HPDE6-E6E7 (cell line): ENCODE measurements around the gene PPP2R2B.
A peak's percentile ranks its signal among the peaks of the same experiment; 100 is the strongest.

Experiments
- DNase-seq: peaks from one replicate; pipeline ENCODE4 v3.0.0; 2011; ENCODE audit warnings: missing footprints; ENCODE audit errors: extremely low spot score

The PPP2R2B gene

DNA sequence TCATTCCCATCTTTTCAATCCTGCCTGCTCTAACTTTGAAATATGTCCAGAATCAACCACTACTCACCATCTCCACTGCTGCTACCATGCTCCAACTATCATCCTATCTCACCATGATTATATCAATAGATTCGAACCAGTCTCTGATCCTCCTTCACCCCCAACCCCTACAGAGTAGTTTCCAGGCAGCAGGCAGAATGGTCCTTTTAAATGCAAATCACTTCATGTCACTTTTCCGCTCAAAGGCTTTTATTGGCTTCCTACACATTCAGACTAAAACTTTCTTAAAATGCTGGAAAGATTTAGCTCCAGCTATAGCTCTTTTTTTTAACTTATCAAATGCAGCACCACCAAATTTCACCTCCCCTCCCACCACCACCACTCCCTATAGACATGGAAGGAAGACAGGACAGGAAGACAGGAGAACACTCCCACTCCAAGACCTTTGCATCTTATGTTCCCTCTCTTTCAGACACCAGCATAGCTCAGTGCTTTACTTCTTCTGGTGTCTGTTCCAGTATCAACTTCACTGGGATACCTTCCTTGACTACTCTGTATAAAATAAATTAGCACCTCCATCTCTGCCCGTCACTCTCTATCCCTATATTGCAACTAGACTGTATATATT, 9.9 kb upstream of the PPP2R2B start:
- DNase-seq = no peak

GRCh38 chr5:146884066-146884626, 5.6 kb upstream of the PPP2R2B start:
- no peak for DNase-seq

GRCh38 chr5:146883511-146883910, 5.0 kb upstream of the PPP2R2B start:
- DNase-seq = peak; percentile 45

DNA sequence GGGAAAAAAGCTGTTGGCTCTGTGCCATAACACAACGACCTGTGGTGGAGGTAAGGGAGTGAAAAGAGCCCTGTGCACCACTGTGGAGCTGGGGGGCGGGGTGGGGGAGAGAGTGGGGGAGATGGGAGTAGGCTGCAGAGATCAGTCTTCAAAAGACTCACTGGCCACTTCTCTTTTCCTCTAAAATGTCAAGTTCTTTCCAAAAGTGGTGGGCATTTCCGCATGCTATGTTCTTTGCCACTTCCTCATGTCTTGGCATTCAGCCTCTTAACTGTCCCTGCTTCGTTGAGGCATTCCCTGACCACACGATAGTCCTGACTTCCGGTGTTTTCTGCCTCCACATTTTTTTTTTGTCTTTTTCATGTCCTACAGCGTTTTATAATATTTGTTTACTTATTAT, 2.4 kb upstream of the PPP2R2B start:
- DNase-seq = no peak

GRCh38 chr5:146877783-146878475, 628 bp downstream of the PPP2R2B start:
- no peak for DNase-seq

DNA sequence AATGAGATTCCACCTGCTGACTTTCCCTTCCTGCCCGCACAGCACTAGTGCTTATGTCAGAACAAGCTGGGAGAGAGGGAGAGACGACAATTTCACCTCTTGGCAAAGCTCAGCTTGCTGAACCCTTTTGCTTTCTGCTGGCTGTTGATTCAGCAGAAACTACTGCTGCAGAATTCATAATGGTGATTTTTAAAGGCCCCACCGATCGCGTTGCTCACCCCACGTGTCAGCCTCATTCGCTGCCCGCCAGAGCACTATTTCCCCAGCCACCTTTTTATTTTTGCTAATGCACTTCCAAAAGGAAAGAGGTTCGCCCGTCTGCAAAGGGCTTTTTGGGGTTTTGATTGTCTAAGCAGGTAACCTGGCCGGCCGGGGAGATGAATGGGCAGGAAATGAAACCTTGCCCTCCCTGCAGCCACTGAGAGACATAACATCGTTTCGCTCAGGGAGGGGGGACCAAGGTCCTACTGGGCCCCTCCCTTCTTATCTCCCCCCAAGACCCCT, 1.3 kb downstream of the PPP2R2B start:
- DNase-seq = no peak

GRCh38 chr5:146873186-146873917, 5.2 kb downstream of the PPP2R2B start:
- no peak for DNase-seq

GRCh38 chr5:146872188-146872587, 6.4 kb downstream of the PPP2R2B start:
- DNase-seq = no peak

DNA sequence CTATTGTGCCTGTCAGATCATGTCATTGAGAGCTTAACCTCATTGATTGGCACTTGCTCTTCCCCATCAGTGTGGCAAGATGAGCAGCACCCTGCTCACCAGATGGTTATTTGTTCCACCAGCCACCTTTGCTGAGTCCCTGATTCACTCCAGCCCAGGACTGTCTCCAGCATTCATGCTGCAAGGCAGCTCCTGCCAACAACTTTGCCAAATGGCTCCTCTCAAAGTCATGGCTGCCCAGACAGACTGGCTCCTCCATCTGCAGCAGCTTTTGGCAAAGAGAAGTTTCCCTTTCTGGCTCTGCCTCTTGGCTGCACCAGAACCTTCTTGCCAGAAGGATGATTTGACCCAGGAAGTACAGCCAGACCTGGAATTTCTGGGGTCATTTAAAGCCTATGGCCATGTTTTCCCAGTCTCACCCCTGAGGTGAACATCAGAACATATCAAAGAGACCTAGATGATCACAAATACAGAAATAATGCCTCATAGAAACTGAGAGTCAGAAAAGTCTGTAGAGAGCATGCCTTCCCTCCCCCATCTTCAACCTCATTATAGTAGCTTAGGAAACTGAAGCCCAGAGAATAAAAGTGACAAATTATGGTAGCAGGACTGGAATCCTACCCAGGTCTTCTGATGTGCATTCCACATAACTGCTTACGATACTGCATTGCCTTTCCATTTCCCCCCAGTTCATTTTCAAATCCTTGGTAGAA, 10.4 kb downstream of the PPP2R2B start:
- no peak for DNase-seq

DNA sequence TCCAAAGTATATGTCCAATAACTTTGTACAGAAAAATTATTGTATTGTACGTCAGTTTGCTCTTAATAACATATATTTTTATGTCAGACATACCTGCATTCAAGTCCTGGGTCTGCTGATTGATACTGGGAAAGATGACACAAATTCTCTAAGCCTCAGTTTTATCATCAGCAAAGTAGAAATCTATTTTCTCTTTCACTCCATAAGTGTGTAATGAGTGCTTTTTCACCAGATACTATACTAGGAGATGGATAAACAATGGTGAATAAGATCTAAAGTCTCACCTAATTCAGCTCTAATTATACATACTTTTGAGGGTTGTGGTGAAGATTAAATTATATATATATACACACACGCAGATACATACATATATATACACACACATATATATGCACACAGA, 12.3 kb downstream of the PPP2R2B start:
- no peak for DNase-seq

- DNase-seq = no peak
Measured at GRCh38 chr5:146862641-146863040, 15.9 kb downstream of the PPP2R2B start.

- DNase-seq = no peak
Measured at GRCh38 chr5:146860213-146860893, 18.2 kb downstream of the PPP2R2B start.

- DNase-seq = no peak
Measured at GRCh38 chr5:146852089-146852488, 26.5 kb downstream of the PPP2R2B start.

GRCh38 chr5:146851133-146851532, 27.4 kb downstream of the PPP2R2B start:
- no peak for DNase-seq

- DNase-seq = no peak
Measured at GRCh38 chr5:146849694-146850303, 28.8 kb downstream of the PPP2R2B start.

DNA sequence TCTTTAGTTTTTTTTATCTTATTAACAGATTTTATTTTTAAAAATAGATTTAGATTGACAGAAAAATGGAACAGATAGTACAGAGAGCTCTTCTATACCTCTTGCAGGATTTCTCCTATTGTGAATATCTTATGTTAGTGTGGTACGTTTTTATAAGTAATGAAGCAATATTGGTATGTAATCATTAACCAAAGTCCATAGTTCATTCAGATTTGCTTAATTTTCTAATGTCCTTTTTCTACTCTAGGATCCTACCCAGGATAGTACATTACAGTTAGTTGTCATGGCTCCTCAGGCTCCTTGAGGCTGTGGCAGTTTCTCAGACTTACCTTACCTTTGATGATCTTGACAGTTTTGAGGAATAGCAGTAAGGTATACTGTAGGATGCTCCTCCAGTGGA, 30.4 kb downstream of the PPP2R2B start:
- no peak for DNase-seq

DNA sequence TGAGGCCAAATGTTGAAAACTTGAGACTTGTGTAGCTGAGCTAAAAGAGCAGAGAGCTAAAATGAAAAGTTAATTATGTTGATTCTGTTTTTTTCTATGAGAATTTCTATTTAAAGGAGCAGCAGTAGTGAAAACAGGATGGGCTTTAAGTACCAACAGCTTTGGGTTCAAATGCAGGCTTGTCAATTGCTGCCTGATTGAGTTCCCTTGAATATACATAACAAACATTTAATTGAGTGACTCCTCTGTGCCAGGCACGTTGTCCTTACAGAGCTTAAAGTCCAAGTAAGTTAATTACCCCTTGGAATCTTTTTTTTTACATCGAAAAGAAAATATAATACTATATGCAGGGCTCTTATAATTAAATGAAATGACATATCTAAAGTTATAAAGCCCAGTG, 38.5 kb downstream of the PPP2R2B start:
- DNase-seq = no peak

GRCh38 chr5:146836226-146836842, 42.2 kb downstream of the PPP2R2B start:
- DNase-seq = no peak

DNA sequence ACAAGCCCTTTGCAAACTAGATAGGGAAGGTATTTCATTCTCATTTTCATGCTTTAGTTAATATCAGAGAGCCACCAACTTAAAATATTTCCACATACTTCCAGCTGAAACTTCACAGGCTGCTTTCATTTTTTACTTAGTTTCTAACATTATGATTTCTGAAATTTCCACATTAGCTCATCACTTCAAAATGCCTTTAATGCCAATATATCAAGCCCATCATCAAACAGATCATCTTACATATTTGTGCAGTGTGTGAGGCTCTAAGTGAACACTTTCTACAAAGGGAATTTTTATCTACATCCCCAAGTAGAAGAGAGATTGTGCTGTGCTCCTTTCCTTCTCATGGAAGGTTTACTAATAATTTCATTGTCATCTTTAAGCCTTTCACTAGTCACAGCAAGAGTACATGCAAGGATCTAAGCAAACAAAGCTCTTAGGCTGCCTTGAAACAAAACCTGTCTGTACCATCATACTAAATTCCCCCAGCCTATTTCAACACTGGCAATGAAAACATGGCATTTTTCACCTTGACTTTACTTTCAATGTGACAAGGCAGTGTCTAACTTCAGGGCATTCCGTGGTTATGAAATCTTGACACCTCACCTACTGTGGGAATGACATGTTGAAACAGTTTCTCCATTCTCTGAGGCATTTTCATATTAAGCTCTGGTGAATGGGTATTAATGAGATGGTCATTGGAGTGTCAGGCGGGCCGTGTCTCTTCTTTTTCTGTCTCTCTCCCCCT, 45.4 kb downstream of the PPP2R2B start:
- peak; percentile 20 for DNase-seq

DNA sequence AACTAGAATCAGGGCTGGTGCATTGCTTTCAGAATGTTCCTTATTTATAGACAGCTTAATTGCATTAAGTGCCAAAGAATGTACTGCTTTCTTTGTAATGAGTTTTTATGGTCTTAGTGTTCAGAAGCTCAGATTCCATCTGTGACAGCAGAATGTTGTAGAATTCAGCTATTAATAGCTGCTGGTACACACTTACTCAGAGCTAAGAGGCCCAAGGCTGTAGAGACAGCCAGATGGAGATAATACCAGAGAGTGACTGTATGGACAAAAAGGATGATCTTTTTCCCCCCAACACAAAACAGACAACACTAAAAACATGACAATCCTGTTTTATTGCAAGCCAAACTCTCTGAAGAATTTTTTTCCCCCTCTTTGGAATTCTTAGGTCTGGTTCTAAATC, 50.2 kb downstream of the PPP2R2B start:
- no peak for DNase-seq
